Measurements from ENCODE around the gene STX4.

- TF ChIP-seq CTCF (IDR thresholded peaks at IDR 0.05) (no peak), EZH2 (IDR thresholded peaks at IDR 0.05) (no peak)
Measured at GRCh38 chr16:30986129-30986991, 47.0 kb upstream of the STX4 start.
